ENCODE results near the gene KIAA1671. TPM values are rescaled to one million over a fixed set of nuclear protein-coding genes. Genes with fewer than 3 reads are reported as not detected.

The KIAA1671 gene
- total and polyA plus RNA-seq, 9 of the 15 experiments (the other 6 are each of a cell fraction or from before 2014, with no cell fraction given), result under 0.01 to 0.11 (median 0.02) TPM; not detected in 5

GRCh38 chr22:25085930-25086901 lies 133.7 kb downstream of the KIAA1671 start:
- Histone ChIP-seq H3K4me1 (replicated peaks in 1 of 2; ENCODE audit: control insufficient read depth in 2 of 2, insufficient read depth in 2 of 2, low read length in 2 of 2) (no peaks in the 10 kb centered on the region), H3K9me3 (replicated peaks; ENCODE audit: control insufficient read depth, insufficient read depth, low read depth, low read length) (no peaks in the 10 kb centered on the region), H4K20me1 (replicated peaks; ENCODE audit: control insufficient read depth, insufficient read depth, low read length) (no peaks in the 10 kb centered on the region), H3K79me2 (ENCODE audit: control insufficient read depth, insufficient read depth, low read length) (no peaks in the 10 kb centered on the region), H3K36me3 (ENCODE audit: control insufficient read depth, insufficient read depth, low read length) (no peaks in the 10 kb centered on the region), H3K27ac (ENCODE audit: extremely low read depth, low read depth, low read length) (no peak overlapping the region), H2AFZ (ENCODE audit: low read depth, low read length) (no peak overlapping the region), H3K9me1 (ENCODE audit: control insufficient read depth, insufficient read depth, low read length) (no peaks in the 10 kb centered on the region), H3K4me2 (ENCODE audit: insufficient read depth, low read length) (no peak overlapping the region), H3K9ac (ENCODE audit: insufficient read depth in 1 of 2, low read depth in 2 of 2, low read length in 2 of 2) (no peak overlapping the region), H3K4me3 (no peak overlapping the region), H3K27me3 (ENCODE audit: control insufficient read depth in 2 of 2, insufficient read depth in 2 of 2, low read length in 2 of 2) (peaks cover 0 to 8% of the 10 kb centered on the region in 2 experiments; a peak in 1 of 5 replicates)
- in situ Hi-C loops (cut with MboI), result no loop called here
- no peak for ATAC-seq
- 3% methylated on average over 13 of the region's 14 CpGs for WGBS (ENCODE audit: insufficient coverage, low coverage, missing lambda C conversion rate)
- POLR2A ChIA-PET, result no interaction called here
- peak; percentile 87 for TF ChIP-seq TFE3 (CRISPR knock-in tag; IDR thresholded peaks at IDR 0.05)
- TF ChIP-seq ZNF699 (CRISPR knock-in tag; IDR thresholded peaks at IDR 0.05; ENCODE audit: insufficient replicate concordance), result no peak
- peak; percentile 60; the same call in 1 of the 2 replicates for TF ChIP-seq RAD51 (IDR thresholded peaks at IDR 0.05; ENCODE audit: borderline replicate concordance, low read depth)
- no peak for TF ChIP-seq ZSCAN29 (IDR thresholded peaks at IDR 0.05)
- intact Hi-C loops (cut with micrococcal nuclease), result no loop called here
- BruUV-seq (replicated peaks), result no TSS peak
- DNase-seq (ENCODE audit: extremely low read depth in 1 of 4, low spot score in 3 of 4), result no peak
- CTCF ChIA-PET (ENCODE audit: low intra/inter-chr PET ratio), result no interaction called here
- FAIRE-seq, result no peak
